GM18498 (cell line): ENCODE results near the gene CBX4.
"Not testable (repeated sequence)": the region's sequence is repeated elsewhere in the genome, so short reads cannot be mapped to it uniquely, and the experiment has no call there.

ENCODE experiments used
- ATAC-seq: cut with Tn5 transposase; IDR thresholded peaks from one replicate; pipeline ENCODE4 v1.9.1; 2021; ENCODE audit warnings: mild to moderate bottlenecking, moderate library complexity; ENCODE audit not compliant: unreplicated experiment

CBX4 gene

DNA sequence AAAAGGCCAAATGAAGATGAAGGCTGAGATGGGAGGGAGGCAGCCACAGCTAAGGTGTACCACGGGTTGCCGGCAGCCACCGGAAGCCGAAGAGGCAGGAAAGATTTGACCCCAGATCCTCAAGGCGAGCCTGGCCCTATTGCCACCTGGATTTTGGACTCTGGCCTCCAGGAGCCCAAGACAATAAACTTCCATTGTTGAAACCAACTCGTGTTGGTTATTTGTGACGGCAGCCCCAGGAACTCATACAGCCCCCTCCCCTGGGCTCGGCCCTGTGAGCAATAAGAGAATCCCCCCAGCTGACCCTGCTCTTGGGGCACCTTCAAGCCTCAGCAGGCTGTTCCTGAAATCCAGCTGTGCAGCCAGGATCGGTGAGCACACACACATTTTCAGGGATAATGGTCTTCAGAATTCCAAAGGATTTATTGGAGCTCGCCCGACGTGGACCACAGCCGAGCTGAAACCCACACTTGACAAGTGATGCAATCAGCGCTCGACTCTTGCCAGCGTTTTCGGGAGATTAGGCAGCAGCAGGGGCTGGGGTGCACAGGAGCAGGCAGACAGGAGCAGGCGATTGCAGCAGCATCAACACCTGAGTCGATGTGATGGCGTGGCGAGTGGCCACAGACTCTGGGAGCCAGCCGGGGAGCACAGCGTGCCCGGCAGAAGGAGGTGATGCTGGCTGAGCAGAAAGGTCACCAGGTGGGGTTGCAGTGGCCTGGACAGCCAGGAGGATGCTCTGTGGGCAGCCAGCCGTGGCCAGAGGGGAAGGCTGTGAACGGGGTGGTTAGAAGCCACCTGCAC is 22.4 kb upstream of the CBX4 start:
- no peak for ATAC-seq

DNA sequence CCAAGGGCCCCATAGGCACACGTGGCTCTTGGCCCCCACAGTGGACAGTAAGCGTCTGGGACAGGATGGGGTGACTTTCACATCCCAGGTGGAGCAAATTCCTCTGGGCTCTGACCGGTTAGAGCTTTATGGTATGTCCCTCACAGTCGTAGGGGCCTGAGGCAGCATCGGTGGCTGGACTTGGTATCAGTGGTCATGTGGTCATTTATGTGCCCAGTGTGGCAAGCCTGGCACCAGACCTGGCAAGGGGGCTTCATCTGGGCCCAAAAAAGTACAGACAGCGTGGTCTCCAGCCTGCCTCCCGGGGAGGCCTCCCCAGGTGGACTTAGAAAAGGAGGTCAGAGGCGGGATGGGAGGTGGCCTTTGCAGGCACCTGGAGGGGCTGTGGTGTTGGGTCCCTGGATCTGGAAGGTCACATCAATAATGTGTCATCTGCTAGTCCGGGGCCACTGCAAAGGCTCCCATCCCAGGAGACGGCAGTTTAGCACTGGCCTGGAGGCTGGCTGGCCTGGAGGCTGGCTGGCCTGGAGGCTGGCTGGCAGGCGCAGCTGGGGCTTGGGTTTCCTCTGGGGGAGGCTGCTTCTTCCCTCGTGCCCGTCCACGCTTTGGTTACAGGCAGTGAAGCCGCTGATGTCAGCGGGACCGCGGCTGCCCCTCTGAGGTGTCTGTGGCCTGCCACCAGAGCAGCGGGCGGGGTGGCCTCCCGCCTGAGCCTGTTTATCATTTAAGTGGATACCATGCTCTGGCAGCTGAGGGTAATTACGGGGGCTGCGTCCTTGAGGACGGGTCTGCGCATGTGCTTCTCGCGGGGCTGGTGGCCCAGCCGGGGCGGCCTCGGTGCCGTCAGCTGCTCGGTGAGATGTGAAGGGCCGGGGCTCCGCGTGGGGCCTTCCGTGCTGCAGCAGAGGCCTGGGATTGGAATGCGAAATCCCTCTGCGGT is 20.7 kb upstream of the CBX4 start:
- ATAC-seq, result no peak

DNA sequence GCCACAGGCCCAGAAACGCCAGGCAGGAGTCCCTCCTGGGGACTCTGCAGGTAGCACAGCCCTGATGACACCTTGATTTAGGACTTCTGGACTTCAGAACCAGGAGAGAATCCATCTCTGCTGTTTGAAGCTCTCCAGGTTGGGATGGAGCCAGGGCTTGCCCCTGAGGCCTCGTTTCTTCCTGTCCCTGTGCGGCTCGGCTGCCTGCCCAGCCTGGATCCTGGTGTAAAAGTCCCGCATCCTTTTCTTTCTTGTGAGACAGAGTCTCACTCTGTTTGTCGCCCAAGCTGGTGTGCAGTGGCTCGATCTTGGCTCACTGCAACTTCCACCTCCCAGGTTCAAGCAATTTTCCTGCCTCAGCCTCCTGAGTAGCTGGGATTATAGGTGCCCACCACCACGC is 17.9 kb upstream of the CBX4 start:
- ATAC-seq, result no peak

DNA sequence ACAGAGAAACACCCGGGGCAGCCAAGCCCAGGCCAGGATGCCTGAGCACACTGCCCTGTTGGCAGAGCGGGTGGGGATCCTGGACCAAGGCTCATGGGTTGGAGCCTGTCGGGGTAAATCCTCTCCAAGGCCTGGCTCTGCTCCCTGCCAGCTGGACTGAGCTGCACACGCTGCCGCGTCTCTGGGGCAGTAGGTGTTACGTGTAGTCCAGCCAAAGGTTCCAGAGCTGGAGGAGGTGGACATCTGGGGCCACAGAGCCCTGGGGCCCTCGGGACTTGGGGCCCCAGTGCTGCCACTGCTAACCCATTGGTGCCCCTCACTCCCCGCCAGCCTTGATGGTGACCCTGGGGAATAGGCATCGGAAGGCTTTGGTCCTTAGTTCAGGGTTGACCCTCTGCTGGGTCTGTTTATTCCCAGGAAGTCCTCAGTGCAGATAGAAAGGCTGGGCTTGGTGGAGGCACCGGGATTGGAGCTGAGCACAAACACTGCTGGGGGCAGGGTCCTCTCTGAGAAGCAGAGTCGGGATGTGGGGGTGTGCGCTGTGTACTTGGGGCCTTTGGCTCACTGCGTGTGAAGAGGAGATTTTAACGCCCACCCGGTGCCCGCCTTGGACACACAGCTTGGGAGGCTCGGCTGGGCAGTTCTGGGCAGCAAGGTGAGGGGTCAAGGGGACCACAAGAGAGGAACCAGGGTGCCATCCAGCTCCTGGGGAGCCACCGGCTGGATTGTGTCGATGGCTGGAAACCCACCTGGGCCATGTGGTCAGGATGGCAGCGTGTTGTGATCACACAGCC is 16.3 kb upstream of the CBX4 start:
- no peak for ATAC-seq

DNA sequence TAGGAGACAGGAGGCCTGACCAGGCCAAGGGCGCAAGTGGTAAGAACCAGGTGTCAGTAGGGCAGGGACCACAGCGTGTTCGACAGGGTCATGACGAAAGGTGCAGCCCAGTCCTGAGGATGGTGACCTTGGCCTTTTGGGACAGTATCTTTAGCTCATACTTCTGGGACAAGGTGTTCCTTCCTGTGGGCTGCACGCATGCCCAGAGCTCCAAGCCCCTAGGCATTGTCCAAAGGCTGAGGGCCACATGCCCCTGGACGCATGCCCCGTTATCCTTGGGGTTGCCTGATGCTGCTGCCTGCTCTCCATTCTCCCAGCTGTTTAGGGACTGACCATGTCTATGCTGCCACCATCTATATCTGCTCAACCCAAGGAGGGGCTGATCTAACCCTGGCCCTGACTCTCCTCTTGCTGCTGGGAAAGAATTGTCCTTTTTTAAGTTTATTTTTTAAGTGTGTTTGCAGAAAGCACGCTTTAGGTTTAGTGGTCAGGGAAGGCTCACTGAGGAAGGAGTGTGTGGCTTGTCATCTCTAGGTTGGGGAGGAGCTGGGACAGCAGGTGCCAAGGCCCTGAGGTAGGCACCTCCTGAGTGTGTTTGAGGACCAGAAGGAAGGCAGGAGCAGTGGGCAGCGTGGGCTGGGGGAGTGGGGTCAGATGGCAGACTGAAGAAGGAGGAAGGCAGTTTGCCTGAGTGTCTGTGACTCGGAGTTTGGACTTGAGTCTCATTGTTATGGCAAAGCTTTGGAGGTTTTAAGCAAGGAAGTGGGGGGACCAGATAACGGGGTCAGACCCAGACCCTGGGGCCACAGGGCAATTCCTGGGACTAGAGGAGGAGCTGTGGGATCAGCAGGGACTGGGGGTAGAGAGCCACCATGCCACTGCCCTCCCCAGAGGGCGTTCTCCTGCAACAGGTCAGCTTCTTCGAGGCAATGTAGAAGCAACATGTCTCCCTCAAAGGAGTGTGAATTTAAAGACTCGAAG is 15.1 kb upstream of the CBX4 start:
- no peak for ATAC-seq

DNA sequence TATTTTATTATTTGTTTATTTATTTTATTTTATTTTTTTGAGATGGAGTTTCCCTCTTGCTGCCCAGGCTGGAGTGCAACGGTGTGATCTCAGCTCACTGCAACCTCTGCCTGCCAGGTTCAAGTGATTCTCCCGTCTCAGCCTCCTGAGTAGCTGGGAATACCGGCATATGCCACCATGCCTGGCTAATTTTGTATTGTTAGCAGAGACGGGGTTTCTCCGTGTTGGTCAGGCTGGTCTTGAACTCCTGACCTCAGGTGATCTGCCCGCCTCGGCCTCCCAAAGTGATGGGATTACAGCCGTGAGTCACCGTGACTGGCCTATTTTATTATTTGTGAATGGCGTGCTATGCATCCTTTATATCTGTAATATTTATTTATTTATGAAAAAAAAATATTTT is 13.9 kb upstream of the CBX4 start:
- ATAC-seq, result not testable (repeated sequence)

DNA sequence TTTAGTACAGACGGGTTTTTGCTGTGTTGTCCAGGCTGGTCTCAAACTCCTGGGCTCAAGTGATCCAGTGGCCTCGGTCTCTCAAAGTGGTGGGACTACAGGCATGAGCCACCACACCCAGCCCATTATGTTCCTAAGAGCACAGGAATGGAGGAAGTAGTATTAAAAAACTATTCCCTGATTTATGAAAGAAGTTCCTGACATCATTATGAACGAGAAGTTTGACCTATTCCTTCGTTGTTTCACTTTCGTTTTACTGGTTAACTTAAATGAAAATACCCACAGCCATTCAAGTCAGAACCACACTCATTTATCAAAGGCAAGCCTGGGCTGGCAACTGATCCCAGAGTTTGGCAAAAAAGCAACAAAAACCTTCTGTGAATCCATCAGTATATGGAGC is 13.5 kb upstream of the CBX4 start:
- no peak for ATAC-seq

DNA sequence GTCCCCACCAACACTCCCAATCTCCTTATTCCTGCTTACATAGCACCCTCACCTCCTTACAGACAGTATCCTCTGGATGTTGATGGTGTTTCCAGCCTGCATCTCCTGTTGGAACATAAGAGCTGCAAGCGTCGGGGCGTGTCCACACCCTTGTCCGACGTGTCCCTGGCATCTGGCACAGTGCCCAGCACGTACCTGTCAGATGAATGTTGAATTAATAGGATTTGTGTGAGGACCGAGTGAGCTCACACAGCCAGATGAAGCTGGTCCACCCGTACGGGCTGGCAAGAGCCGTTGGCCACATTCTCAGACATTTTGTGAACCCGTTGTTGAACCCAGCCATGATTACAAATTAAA is 12.2 kb upstream of the CBX4 start:
- no peak for ATAC-seq

DNA sequence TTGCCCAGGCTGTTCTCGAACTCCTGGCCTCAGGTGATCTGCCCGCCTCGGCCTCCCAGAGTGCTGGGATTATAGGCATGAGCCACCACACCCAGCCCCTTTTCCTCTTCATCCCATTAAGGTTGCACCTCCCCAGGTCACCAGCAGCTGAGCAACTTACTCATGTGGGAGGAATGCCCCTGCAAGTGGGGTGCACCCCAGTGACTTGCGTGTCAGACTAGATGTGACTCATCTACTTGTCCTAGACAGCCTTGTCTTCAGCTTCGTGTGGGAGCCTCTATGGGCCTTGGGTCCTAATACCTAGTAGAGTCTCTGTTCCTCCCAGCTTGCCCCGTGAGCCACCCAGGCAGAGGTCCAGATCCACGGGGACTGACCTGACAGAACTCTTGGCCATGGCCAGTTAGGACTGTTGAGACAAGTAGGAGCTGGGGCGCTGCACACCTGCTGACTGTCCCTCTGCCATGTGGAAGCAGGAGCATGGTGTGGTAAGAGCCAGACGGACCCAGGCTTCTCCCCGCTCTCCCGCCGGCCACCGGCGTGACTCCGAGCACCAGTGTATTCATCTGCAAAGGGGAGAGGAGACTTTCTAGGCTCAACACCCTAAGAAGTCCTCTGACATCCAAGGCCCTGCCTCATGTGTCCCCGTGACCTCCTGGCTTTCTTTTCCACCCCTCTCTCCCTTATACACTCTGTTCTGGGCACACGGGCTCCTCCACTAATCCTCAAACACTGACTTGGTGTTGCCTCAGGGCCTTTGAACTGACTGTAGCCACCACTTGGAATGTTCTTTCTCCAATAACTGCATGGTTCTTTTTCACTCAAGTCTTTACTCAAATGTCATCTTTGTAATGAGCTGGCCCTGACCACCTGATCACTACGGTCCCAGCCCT is 11.6 kb upstream of the CBX4 start:
- no peak for ATAC-seq

DNA sequence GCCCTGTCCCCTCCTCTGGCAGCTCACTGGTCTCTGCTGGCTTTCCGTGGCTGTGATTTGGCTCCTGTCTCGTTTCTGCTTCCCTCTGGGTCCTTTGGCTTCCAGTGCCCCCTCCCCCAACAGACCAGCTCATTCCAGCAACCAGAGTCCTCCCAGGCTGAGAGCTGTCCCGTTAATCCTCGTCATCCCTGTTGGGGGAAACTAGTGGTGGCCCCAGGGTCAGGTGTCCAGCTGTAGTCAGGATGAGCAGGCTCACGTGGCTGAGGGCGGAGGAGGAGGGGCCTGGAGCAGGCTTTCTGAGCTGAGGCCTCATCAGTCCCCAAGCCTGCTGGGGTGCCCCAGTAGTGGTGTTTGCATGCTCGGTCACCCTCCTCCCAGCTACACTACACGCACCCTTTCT is 10.7 kb upstream of the CBX4 start:
- ATAC-seq, result no peak

DNA sequence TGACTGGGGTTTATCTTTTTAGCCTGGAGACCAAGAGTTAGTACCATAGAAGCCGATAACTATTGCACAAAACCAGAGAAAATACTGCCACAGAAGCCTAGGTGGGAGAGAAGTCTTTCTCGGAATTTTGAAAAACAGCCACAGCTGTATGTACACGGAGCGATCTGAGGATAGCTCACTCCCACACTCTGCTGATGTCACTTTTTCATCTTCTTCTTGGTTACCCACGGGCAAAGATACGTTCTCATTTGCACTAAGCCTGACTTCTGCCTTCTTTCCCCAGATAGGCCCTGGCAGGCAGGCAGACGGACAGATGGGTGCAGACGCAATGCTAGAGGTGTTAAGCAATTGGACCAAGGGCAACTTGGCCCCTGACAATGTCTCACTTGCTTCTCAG is 9.1 kb upstream of the CBX4 start:
- no peak for ATAC-seq

DNA sequence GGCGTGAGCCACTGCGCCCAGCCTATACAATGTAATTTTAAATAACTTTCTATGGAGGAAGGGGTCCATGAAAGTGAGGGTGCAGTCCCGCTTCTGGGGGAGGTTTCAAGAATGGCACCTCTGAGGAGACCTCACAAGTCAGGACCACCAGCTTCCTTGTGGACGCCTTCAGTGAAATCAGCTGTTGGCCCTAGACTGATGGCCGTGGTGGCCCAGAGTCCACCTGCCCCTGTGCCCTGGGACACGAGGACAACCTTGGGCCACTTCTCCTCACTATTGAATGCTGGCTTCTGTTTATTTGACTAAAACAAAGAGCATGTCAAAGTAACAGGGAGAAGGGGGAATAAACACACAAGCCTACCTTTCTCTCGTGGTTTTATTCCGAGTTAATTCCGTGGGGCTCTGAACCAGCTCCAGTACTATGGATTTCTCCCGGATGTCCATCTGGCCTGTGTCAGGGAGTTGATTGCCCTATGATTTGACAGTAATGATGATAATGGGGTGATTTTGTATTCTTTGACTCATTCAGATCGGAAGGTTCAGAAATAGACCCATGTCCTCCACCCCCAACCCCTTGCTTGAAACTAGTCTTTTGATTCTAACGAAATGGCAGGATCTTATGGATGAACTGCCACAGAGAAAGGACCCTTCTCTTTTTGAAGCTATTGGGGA is 8.6 kb upstream of the CBX4 start:
- ATAC-seq, result no peak

DNA sequence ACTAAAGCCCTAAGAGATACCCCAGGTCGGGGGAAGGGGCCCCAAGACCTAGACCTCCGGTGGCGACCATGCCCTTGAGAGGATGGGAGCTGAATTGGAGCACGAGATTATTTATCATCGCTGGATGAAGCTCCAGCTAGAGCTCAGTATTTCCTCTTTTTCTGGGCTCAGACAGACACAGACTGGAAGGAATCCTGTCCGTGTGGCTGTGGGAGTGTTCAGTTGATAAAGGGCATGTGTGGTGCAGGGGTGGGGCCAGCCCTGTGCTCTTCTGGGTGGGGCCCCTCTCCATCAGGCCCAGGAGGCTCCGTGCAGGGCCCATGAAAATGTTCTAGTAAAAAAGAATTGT is 6.3 kb upstream of the CBX4 start:
- no peak for ATAC-seq

DNA sequence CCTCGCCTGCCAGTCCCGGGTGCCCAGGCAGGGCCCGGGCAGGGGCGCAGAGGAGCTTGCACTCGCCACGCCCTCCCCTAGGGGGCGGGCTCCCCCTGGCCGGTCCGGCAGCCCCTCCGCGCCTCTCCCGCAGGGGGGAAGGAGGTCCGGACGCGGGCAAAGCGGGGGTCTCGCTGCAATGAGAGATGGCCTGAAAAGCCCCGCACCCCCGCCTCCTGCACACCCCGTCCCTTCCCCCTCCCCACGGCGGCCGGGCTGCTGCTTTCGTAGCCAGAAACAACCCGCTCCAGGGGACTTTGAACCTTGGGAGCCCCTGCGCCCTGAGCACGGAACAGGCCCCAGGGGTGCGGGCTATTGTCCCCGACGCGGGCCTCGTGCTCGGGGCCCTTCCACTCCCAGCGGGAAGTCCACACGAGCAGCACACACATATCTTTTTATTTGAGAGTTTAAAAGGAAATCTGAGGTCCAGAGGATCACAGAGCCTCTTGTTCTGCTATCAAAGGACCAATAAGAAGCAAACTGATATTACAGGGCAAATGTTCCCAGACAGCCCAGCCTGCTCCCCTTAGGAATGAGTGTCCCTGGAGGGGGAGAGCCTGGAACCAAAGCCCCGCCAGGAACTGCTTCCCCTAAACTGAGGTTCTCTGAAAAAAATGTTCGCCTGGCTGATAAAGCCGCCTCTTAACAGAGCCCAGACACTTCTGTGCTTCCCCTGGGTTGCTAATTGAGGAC is 5.8 kb upstream of the CBX4 start:
- ATAC-seq, result no peak

DNA sequence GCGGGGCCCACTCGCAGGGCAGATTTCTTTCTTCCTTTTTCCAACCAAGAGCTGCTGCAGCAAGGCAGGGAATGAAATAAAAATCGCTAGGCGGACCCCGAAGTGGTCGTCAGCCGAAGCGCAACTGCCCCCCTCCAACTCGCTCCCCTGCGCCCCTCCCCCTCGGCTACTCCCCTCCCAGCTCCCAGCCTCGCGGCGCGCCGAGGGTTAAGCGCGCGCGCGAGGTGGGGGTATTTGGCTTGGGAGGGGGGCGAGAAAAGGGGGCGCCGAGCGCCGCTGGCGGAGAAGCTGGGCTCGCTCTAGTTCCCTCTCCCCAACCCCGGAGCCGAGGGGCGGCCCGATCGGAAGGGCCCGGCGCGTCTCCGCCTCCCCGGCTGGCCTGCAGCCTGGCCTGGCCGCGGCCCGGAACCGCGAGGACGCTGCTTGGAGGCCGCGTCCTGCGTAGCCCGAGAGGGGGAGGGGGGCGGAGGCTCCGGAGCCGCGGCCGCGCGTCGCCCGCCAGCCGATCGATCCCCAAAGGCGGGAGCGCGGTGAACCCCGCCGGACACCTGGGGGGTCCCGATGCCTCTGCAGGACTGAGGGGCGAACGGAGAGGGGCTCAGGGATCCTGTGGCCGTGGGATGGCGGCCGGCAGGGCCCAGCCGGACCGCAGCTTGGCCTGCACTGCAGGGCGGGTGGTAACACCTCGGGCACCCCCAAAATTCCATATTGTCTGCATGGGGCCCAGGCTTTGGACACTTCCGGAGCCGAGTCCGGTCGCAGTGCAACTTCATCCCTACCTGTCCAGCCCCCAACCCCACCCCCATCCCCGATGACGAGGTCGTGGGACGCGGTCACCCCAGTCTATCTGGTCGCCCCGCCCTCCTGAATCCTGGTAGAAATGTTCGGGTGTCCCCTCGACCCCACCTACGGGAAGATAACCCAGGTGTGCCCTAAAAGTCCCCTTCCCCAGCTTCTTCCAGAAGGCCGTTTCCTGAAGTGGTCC is 4.9 kb upstream of the CBX4 start:
- ATAC-seq, result no peak

DNA sequence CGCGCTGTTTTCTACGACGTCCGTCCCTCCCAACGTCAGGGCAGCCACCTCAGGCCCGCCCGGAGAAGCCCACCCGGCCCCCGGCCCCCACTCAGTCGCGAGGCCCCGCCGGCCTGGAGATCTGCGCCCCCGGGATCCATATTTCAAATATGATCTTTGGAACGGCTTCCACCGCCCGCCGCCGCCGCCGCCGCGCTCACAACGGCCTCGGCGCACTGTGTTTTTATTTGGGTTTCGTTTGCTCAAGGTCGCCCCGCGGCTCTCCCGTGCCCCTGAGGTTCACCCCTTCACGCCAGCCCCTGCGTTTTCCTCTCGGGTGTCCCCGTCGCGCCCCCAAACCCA is 4.2 kb upstream of the CBX4 start:
- ATAC-seq, result no peak
